Measurements from ENCODE around the gene CRLF1.
A peak's percentile ranks its signal among the peaks of the same experiment; 100 is the strongest.
"Not testable (repeated sequence)": the region's sequence is repeated elsewhere in the genome, so short reads cannot be mapped to it uniquely, and the experiment has no call there.

CRLF1 gene

GRCh38 chr19:18603255-18603957 lies 3.2 kb downstream of the CRLF1 start:
- no peak overlapping the region for H3K4me3 ChIP-seq (ENCODE audit: low read length)
- no peak overlapping the region for H3K27ac ChIP-seq (ENCODE audit: low read length)
- no peaks in the 10 kb centered on the region for H3K4me1 ChIP-seq (ENCODE audit: low read length)
- H3K36me3 ChIP-seq (replicated peaks; ENCODE audit: insufficient read depth, low read length) = no peaks in the 10 kb centered on the region
- H3K27me3 ChIP-seq (replicated peaks; ENCODE audit: insufficient read depth, low read length) = peaks cover 85% of the 10 kb centered on the region
- no peak overlapping the region for H2AFZ ChIP-seq (ENCODE audit: low read length)
- no peaks in the 10 kb centered on the region for H3K9me3 ChIP-seq (replicated peaks; ENCODE audit: insufficient read depth, low read length)
- no peaks in the 10 kb centered on the region for H3F3A ChIP-seq (ENCODE audit: insufficient read depth, low read length)
- no peak for DNase-seq
- no peaks in the 10 kb centered on the region for H3K79me2 ChIP-seq (ENCODE audit: low read length)
- no peaks in the 10 kb centered on the region for H4K20me1 ChIP-seq (ENCODE audit: insufficient read depth, low read length)
- TF ChIP-seq EZH2phosphoT487 (IDR thresholded peaks at IDR 0.05; ENCODE audit: low read length) = no peak
- TF ChIP-seq CTCF (IDR thresholded peaks at IDR 0.05; ENCODE audit: low read length) = peak; percentile 18
- H3K4me2 ChIP-seq (ENCODE audit: low read depth, low read length) = no peak overlapping the region
- H3K9me2 ChIP-seq (replicated peaks; ENCODE audit: insufficient read depth, low read length) = no peaks in the 10 kb centered on the region
- H3K9ac ChIP-seq (ENCODE audit: low read length) = no peak overlapping the region

DNA sequence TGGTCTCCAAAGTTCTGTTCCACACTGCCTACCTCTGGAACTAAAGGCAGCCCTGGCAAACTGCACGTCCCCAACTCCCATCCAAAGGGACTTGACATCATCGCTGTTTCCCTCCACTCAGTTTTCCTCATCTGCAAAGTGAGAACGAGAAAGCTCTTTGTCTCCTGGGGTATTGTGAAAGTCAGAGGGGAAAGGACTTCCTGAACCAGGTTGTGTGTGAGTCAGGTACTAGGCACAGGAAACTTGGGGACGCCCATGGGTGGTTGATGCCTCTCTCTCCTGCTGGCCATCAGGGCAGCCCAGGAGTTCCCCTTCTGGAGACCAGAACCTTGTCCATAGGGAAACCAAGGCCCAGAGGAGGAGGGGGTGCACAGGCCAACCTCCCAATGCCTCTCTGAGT lies 4.7 kb downstream of the CRLF1 start:
- peaks cover 80% of the 10 kb centered on the region for H3K27me3 ChIP-seq (replicated peaks; ENCODE audit: insufficient read depth, low read length)
- no peaks in the 10 kb centered on the region for H3F3A ChIP-seq (ENCODE audit: insufficient read depth, low read length)

DNA sequence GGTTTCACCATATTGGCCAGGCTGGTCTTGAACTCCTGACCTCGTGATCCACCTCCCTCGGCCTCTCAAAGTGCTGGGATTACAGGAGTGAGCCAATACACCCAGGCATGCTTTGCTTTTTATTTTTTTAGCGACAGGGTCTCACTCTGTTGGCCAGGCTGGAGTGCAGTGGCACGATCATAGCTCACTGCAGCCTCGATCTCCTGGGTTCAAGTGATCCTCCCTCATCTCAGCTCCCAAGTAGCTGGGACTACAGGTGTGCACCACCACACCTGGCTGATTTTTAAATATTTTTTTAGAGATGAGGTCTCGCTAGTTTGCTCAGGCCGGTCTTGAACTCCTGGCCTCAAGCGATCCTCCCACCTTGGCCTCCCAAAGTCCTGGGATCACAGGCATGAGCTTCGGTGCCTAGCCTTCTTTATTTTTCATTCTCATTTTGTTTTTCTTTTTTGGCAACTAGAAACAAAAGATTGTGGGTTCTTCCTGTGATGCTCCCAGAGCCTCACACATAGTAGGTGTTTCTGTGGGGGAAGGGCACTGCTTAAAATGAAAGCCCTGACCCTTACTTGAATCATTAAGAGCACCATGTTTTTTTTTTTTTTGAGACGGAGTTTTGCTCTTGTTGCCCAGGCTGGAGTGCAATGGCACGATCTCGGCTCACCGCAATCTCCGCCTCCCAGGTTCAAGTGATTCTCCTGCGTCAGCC lies 5.8 kb downstream of the CRLF1 start:
- not testable (repeated sequence) for H3K27ac ChIP-seq (ENCODE audit: low read length); H3K9me2 ChIP-seq (replicated peaks; ENCODE audit: insufficient read depth, low read length); DNase-seq; H3K79me2 ChIP-seq (ENCODE audit: low read length); H2AFZ ChIP-seq (ENCODE audit: low read length); H3K9me3 ChIP-seq (replicated peaks; ENCODE audit: insufficient read depth, low read length); H3K36me3 ChIP-seq (replicated peaks; ENCODE audit: insufficient read depth, low read length); H4K20me1 ChIP-seq (ENCODE audit: insufficient read depth, low read length); H3K4me1 ChIP-seq (ENCODE audit: low read length); H3K4me3 ChIP-seq (ENCODE audit: low read length); H3K9ac ChIP-seq (ENCODE audit: low read length); H3F3A ChIP-seq (ENCODE audit: insufficient read depth, low read length); H3K4me2 ChIP-seq (ENCODE audit: low read depth, low read length)
- peaks cover 76% of the 10 kb centered on the region for H3K27me3 ChIP-seq (replicated peaks; ENCODE audit: insufficient read depth, low read length)

More for the DNA sequence above, 4.7 kb downstream of the CRLF1 start:
- no peak for DNase-seq
- Histone ChIP-seq H4K20me1 (ENCODE audit: insufficient read depth, low read length) (no peaks in the 10 kb centered on the region), H3K27ac (ENCODE audit: low read length) (no peak overlapping the region), H3K4me3 (ENCODE audit: low read length) (no peak overlapping the region), H3K4me2 (ENCODE audit: low read depth, low read length) (no peak overlapping the region), H3K36me3 (replicated peaks; ENCODE audit: insufficient read depth, low read length) (no peaks in the 10 kb centered on the region), H3K4me1 (ENCODE audit: low read length) (no peaks in the 10 kb centered on the region), H3K79me2 (ENCODE audit: low read length) (no peaks in the 10 kb centered on the region), H2AFZ (ENCODE audit: low read length) (no peak overlapping the region), H3K9ac (ENCODE audit: low read length) (no peak overlapping the region), H3K9me3 (replicated peaks; ENCODE audit: insufficient read depth, low read length) (no peaks in the 10 kb centered on the region), H3K9me2 (replicated peaks; ENCODE audit: insufficient read depth, low read length) (no peaks in the 10 kb centered on the region)
- TF ChIP-seq EZH2 (optimal IDR thresholded peaks at IDR 0.05; ENCODE audit: low read depth, low read length) (no peak), EZH2phosphoT487 (IDR thresholded peaks at IDR 0.05; ENCODE audit: low read length) (no peak)

DNA sequence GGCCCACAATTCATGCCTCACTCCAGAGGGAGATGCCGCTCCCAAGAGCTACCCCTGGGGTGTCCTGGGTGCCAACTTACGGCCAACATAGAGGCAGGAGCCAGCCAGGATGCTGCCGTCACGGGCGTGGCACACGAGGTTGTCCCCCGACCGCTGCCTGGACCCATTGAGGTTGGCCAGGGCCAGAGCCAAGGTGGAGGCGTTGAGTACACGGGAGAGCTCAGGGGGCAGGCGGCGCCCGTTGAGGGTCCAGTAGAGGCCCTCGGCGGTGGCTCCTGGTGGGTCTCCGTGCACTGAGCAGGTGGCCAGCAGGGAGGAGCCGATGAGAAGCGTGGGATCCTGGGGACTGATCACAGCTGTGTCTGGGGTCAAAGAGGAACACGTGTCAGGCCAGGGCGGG lies 7.1 kb downstream of the CRLF1 start:
- H3K9me3 ChIP-seq (replicated peaks; ENCODE audit: insufficient read depth, low read length) = no peaks in the 10 kb centered on the region
- H3F3A ChIP-seq (ENCODE audit: insufficient read depth, low read length) = 0 out of 2 replicates have a peak, but pooled peaks cover 1% of the 10 kb centered on the region
- H3K4me1 ChIP-seq (ENCODE audit: low read length) = no peaks in the 10 kb centered on the region; the same call in 1 of the 2 replicates
- H3K36me3 ChIP-seq (replicated peaks; ENCODE audit: insufficient read depth, low read length) = no peaks in the 10 kb centered on the region
- no peaks in the 10 kb centered on the region for H3K79me2 ChIP-seq (ENCODE audit: low read length)
- no peak overlapping the region for H3K27ac ChIP-seq (ENCODE audit: low read length)
- no peaks in the 10 kb centered on the region for H3K9me2 ChIP-seq (replicated peaks; ENCODE audit: insufficient read depth, low read length)
- H3K27me3 ChIP-seq (replicated peaks; ENCODE audit: insufficient read depth, low read length) = peaks cover 69% of the 10 kb centered on the region
- no peak overlapping the region for H3K9ac ChIP-seq (ENCODE audit: low read length)
- no peak for TF ChIP-seq EZH2 (optimal IDR thresholded peaks at IDR 0.05; ENCODE audit: low read depth, low read length)
- no peak for TF ChIP-seq EZH2phosphoT487 (IDR thresholded peaks at IDR 0.05; ENCODE audit: low read length)
- no peak for TF ChIP-seq CTCF (IDR thresholded peaks at IDR 0.05; ENCODE audit: low read length)
- DNase-seq = no peak
- no peak overlapping the region for H3K4me2 ChIP-seq (ENCODE audit: low read depth, low read length)
- no peak overlapping the region for H2AFZ ChIP-seq (ENCODE audit: low read length)
- H3K4me3 ChIP-seq (ENCODE audit: low read length) = no peak overlapping the region
- H4K20me1 ChIP-seq (ENCODE audit: insufficient read depth, low read length) = no peaks in the 10 kb centered on the region
